ENCODE data around the gene MLXIPL. TPM values are rescaled to one million over a fixed set of nuclear protein-coding genes. Genes with fewer than 3 reads are reported as not detected.

Gene MLXIPL
- polyA plus RNA-seq, 3 donors, result 0.15 to 0.24 TPM; not detected in 1

DNA sequence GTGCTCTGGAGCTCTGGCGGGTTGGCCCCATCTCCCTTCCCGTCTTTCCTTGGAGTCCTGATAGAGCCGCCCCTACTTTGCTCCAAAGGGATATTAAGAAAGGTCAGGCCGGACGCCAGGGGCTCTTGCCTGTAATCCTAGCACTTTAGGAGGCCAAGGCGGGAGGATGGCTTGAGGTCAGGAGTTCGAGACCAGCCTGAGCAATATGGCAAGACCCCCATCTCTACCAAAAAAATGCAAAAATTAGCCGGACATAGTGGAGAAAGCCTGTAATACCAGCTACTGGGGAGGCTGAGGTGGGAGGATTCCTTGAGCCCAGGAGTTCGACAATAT, 313 bp upstream of the MLXIPL start:
- H3K27me3 Mint-ChIP-seq (ENCODE audit: low read depth in 3 of 3), result peaks cover 74 to 98% (median 91%) of the 10 kb centered on the region in 3 donors
- Histone ChIP-seq H3K4me3 (replicated peaks in 1 of 3; ENCODE audit: low read depth in 2 of 3, low read length in 3 of 3) (peak overlapping the region in 1 of 3 experiments; percentile 69), H4K20me1 (ENCODE audit: insufficient read depth, low read length) (no peaks in the 10 kb centered on the region), H3K9ac (ENCODE audit: insufficient read depth, low read length, poor library complexity, severe bottlenecking) (no peak overlapping the region), H3K9me3 (replicated peaks in 1 of 2; ENCODE audit: control insufficient read depth in 1 of 2, insufficient read depth in 1 of 2, low read length in 2 of 2) (peaks cover 2 to 15% of the 10 kb centered on the region in 2 donors), H3K36me3 (replicated peaks in 1 of 2; ENCODE audit: control insufficient read depth in 1 of 2, insufficient read depth in 2 of 2, low read length in 2 of 2) (no peaks in the 10 kb centered on the region), H3K79me2 (ENCODE audit: insufficient read depth, low read length) (no peaks in the 10 kb centered on the region), H3K4me2 (replicated peaks; ENCODE audit: extremely low read depth, low read length, poor library complexity, severe bottlenecking) (peak overlapping the region; percentile 74), H2AFZ (ENCODE audit: insufficient read depth, low read depth, low read length, poor library complexity, severe bottlenecking) (peak overlapping the region; percentile 77), H3K4me1 (ENCODE audit: control insufficient read depth in 1 of 2, insufficient read depth in 2 of 2, low read length in 2 of 2) (peaks cover 16 to 17% of the 10 kb centered on the region in 2 donors), H3K27ac (ENCODE audit: low read depth in 1 of 2, low read length in 2 of 2) (no peak overlapping the region), H3K27me3 (ENCODE audit: control insufficient read depth in 2 of 2, insufficient read depth in 2 of 2, low read length in 2 of 2) (peaks cover 44 to 73% of the 10 kb centered on the region in 2 donors)
- TF ChIP-seq CTCF (IDR thresholded peaks at IDR 0.05), result no peak
- intact Hi-C loops (cut with micrococcal nuclease), result loop anchor here in 1 of 2 donors (5.0 kb wide), 1 partner anchor 38 kb away; no protein-coding TSS in a partner anchor
- H3K9me3 Mint-ChIP-seq, result peaks cover 0 to 17% (median 8%) of the 10 kb centered on the region in 7 donors
- peaks cover 10% of the 10 kb centered on the region for H3K4me1 Mint-ChIP-seq
- peak overlapping the region in 1 of 7 donors; percentile 25 for H3K27ac Mint-ChIP-seq
- no peak for DNase-seq
- 12% methylated on average over 5 of the region's 9 CpGs for WGBS (ENCODE audit: insufficient coverage)
- peak overlapping the region; percentile 34 to 73 for H3K4me3 Mint-ChIP-seq
- H3K36me3 Mint-ChIP-seq, result no peaks in the 10 kb centered on the region

- Mint-ChIP-seq H3K4me3 (peak overlapping the region; percentile 48 to 80), H3K4me1 (peaks cover 10% of the 10 kb centered on the region), H3K27me3 (ENCODE audit: low read depth in 3 of 3) (peaks cover 81 to 98% (median 89%) of the 10 kb centered on the region in 3 donors), H3K27ac (no peak overlapping the region), H3K9me3 (peaks cover 0 to 18% (median 9%) of the 10 kb centered on the region in 7 donors), H3K36me3 (no peaks in the 10 kb centered on the region)
- Histone ChIP-seq H3K79me2 (ENCODE audit: insufficient read depth, low read length) (no peaks in the 10 kb centered on the region), H3K4me2 (replicated peaks; ENCODE audit: extremely low read depth, low read length, poor library complexity, severe bottlenecking) (peak overlapping the region; percentile 74), H3K4me3 (replicated peaks in 1 of 3; ENCODE audit: low read depth in 2 of 3, low read length in 3 of 3) (no peak overlapping the region), H3K9me3 (replicated peaks in 1 of 2; ENCODE audit: control insufficient read depth in 1 of 2, insufficient read depth in 1 of 2, low read length in 2 of 2) (peaks cover 2 to 15% of the 10 kb centered on the region in 2 donors), H3K9ac (ENCODE audit: insufficient read depth, low read length, poor library complexity, severe bottlenecking) (no peak overlapping the region), H3K4me1 (ENCODE audit: control insufficient read depth in 1 of 2, insufficient read depth in 2 of 2, low read length in 2 of 2) (peaks cover 16 to 17% of the 10 kb centered on the region in 2 donors), H3K27ac (ENCODE audit: low read depth in 1 of 2, low read length in 2 of 2) (no peak overlapping the region), H4K20me1 (ENCODE audit: insufficient read depth, low read length) (no peaks in the 10 kb centered on the region), H2AFZ (ENCODE audit: insufficient read depth, low read depth, low read length, poor library complexity, severe bottlenecking) (peak overlapping the region; percentile 46), H3K36me3 (replicated peaks in 1 of 2; ENCODE audit: control insufficient read depth in 1 of 2, insufficient read depth in 2 of 2, low read length in 2 of 2) (no peaks in the 10 kb centered on the region), H3K27me3 (ENCODE audit: control insufficient read depth in 2 of 2, insufficient read depth in 2 of 2, low read length in 2 of 2) (peaks cover 39 to 77% of the 10 kb centered on the region in 2 donors)
- intact Hi-C loops (cut with micrococcal nuclease), result no loop called here
- WGBS (ENCODE audit: insufficient coverage), result 2% methylated on average over 39 of the region's 58 CpGs
- no peak for DNase-seq
- TF ChIP-seq CTCF (IDR thresholded peaks at IDR 0.05), result no peak
Observed at GRCh38 chr7:73622909-73623797, 1.2 kb downstream of the MLXIPL start.

All from CD14-positive monocyte (primary cell).